ENCODE measurements around the gene PLA2G4B. TPM values are rescaled to one million over a fixed set of nuclear protein-coding genes. Genes with fewer than 3 reads are reported as not detected.

The PLA2G4B gene
- total RNA-seq, 3 donors from 2014 or later (not counting 1 experiment from before 2014, with no cell fraction given): 15.2 to 17.5 (median 17.4) TPM

- no peaks in the 10 kb centered on the region for H3K27me3 Mint-ChIP-seq (ENCODE audit: low read depth in 2 of 2)
- Histone ChIP-seq H3K36me3 (ENCODE audit: control insufficient read depth, insufficient read depth, low read length) (peaks cover 32% of the 10 kb centered on the region), H3K4me1 (ENCODE audit: control insufficient read depth, insufficient read depth, low read length) (peaks cover 24% of the 10 kb centered on the region), H3K4me3 (ENCODE audit: low read length) (no peak overlapping the region), H3K27ac (ENCODE audit: low read length) (no peak overlapping the region), H3K27me3 (ENCODE audit: control insufficient read depth, insufficient read depth, low read length) (no peaks in the 10 kb centered on the region), H3K9me3 (ENCODE audit: control insufficient read depth, insufficient read depth, low read length) (no peaks in the 10 kb centered on the region)
- 68% methylated on average over 10 of the region's 10 CpGs for WGBS (ENCODE audit: insufficient coverage)
- peaks cover 5% of the 10 kb centered on the region for H3K36me3 Mint-ChIP-seq
- no peak for TF ChIP-seq CTCF (IDR thresholded peaks at IDR 0.05)
- no peaks in the 10 kb centered on the region for H3K9me3 Mint-ChIP-seq
- intact Hi-C loops (cut with micrococcal nuclease): no loop called here
- ATAC-seq (no peak), DNase-seq (no peak)
- H3K4me3 Mint-ChIP-seq: no peak overlapping the region
- no peak overlapping the region for H3K27ac Mint-ChIP-seq
- H3K4me1 Mint-ChIP-seq: peaks cover 0 to 13% of the 10 kb centered on the region in 2 donors
Observed at GRCh38 chr15:41843571-41843970, 4.9 kb downstream of the PLA2G4B start.

- no peaks in the 10 kb centered on the region for H3K27me3 Mint-ChIP-seq (ENCODE audit: low read depth in 2 of 2)
Observed at GRCh38 chr15:41844814-41845213, 6.2 kb downstream of the PLA2G4B start.

GRCh38 chr15:41847206-41847605, 8.6 kb downstream of the PLA2G4B start:
- H3K9me3 ChIP-seq (ENCODE audit: control insufficient read depth, insufficient read depth, low read length): no peaks in the 10 kb centered on the region
- no peak overlapping the region for H3K4me3 Mint-ChIP-seq
- H3K4me1 Mint-ChIP-seq: no peaks in the 10 kb centered on the region
- H3K27ac ChIP-seq (ENCODE audit: low read length): no peak overlapping the region
- no peak for DNase-seq
- H3K36me3 Mint-ChIP-seq: peaks cover 5% of the 10 kb centered on the region
- peaks cover 25% of the 10 kb centered on the region for H3K36me3 ChIP-seq (ENCODE audit: control insufficient read depth, insufficient read depth, low read length)
- WGBS (ENCODE audit: insufficient coverage): 95% methylated on average over 14 of the region's 14 CpGs
- intact Hi-C loops (cut with micrococcal nuclease): no loop called here
- H3K9me3 Mint-ChIP-seq: no peaks in the 10 kb centered on the region
- no peak overlapping the region for H3K4me3 ChIP-seq (ENCODE audit: low read length)
- H3K4me1 ChIP-seq (ENCODE audit: control insufficient read depth, insufficient read depth, low read length): no peaks in the 10 kb centered on the region
- no peaks in the 10 kb centered on the region for H3K27me3 ChIP-seq (ENCODE audit: control insufficient read depth, insufficient read depth, low read length)
- TF ChIP-seq CTCF (IDR thresholded peaks at IDR 0.05): no peak
- H3K27me3 Mint-ChIP-seq (ENCODE audit: low read depth in 2 of 2): no peaks in the 10 kb centered on the region
- no peak overlapping the region for H3K27ac Mint-ChIP-seq
- ATAC-seq: no peak

More at GRCh38 chr15:41844814-41845213, 6.2 kb downstream of the PLA2G4B start:
- H3K4me1 ChIP-seq (ENCODE audit: control insufficient read depth, insufficient read depth, low read length): peaks cover 17% of the 10 kb centered on the region
- Mint-ChIP-seq H3K4me1 (peaks cover 0 to 13% of the 10 kb centered on the region in 2 donors), H3K9me3 (no peaks in the 10 kb centered on the region), H3K36me3 (peaks cover 5% of the 10 kb centered on the region), H3K4me3 (no peak overlapping the region), H3K27ac (no peak overlapping the region)
- H3K9me3 ChIP-seq (ENCODE audit: control insufficient read depth, insufficient read depth, low read length): no peaks in the 10 kb centered on the region
- TF ChIP-seq CTCF (IDR thresholded peaks at IDR 0.05): no peak
- no peak for DNase-seq
- no peak overlapping the region for H3K27ac ChIP-seq (ENCODE audit: low read length)
- intact Hi-C loops (cut with micrococcal nuclease): no loop called here
- 87% methylated on average over 12 of the region's 12 CpGs for WGBS (ENCODE audit: insufficient coverage)
- no peak overlapping the region for H3K4me3 ChIP-seq (ENCODE audit: low read length)
- no peaks in the 10 kb centered on the region for H3K27me3 ChIP-seq (ENCODE audit: control insufficient read depth, insufficient read depth, low read length)
- H3K36me3 ChIP-seq (ENCODE audit: control insufficient read depth, insufficient read depth, low read length): peaks cover 32% of the 10 kb centered on the region
- ATAC-seq: no peak

GRCh38 chr15:41847981-41848380, 9.3 kb downstream of the PLA2G4B start:
- H3K27me3 ChIP-seq (ENCODE audit: control insufficient read depth, insufficient read depth, low read length): no peaks in the 10 kb centered on the region
- no peak overlapping the region for H3K4me3 Mint-ChIP-seq
- H3K9me3 Mint-ChIP-seq: no peaks in the 10 kb centered on the region
- DNase-seq (no peak), ATAC-seq (no peak)
- H3K4me3 ChIP-seq (ENCODE audit: low read length): no peak overlapping the region
- H3K4me1 Mint-ChIP-seq: no peaks in the 10 kb centered on the region
- WGBS (ENCODE audit: insufficient coverage): 95% methylated on average over 9 of the region's 9 CpGs
- H3K27ac Mint-ChIP-seq: no peak overlapping the region
- no peaks in the 10 kb centered on the region for H3K27me3 Mint-ChIP-seq (ENCODE audit: low read depth in 2 of 2)
- no peaks in the 10 kb centered on the region for H3K4me1 ChIP-seq (ENCODE audit: control insufficient read depth, insufficient read depth, low read length)
- H3K36me3 ChIP-seq (ENCODE audit: control insufficient read depth, insufficient read depth, low read length): peaks cover 25% of the 10 kb centered on the region
- intact Hi-C loops (cut with micrococcal nuclease): no loop called here
- no peak overlapping the region for H3K27ac ChIP-seq (ENCODE audit: low read length)
- H3K36me3 Mint-ChIP-seq: peaks cover 5% of the 10 kb centered on the region
- no peak for TF ChIP-seq CTCF (IDR thresholded peaks at IDR 0.05)
- H3K9me3 ChIP-seq (ENCODE audit: control insufficient read depth, insufficient read depth, low read length): no peaks in the 10 kb centered on the region
